Nephron progenitor cell (in vitro differentiated cells): ENCODE measurements around the gene ZNF652.

Source experiments
- DNase-seq: peaks from one replicate; pipeline ENCODE4 v3.0.0; 2021
- H3K27ac Mint-ChIP-seq: 2 replicates; pipeline ENCODE4 v1.8.0; 2021; ENCODE audit warnings: mild to moderate bottlenecking, moderate library complexity, mixed read lengths
- H3K27me3 Mint-ChIP-seq: 2 replicates; pipeline ENCODE4 v1.8.0; 2021; ENCODE audit warnings: mild to moderate bottlenecking, low read depth, mixed read lengths; ENCODE audit not compliant: poor library complexity
- H3K36me3 Mint-ChIP-seq: 2 replicates; pipeline ENCODE4 v1.8.0; 2021; ENCODE audit warnings: low read depth, mixed read lengths
- H3K4me1 Mint-ChIP-seq: 2 replicates; pipeline ENCODE4 v1.8.0; 2021; ENCODE audit warnings: mixed read lengths
- H3K4me3 Mint-ChIP-seq: 2 replicates; pipeline ENCODE4 v1.8.0; 2021; ENCODE audit warnings: mild to moderate bottlenecking, moderate library complexity, mixed read lengths
- H3K9me3 Mint-ChIP-seq: 2 replicates; pipeline ENCODE4 v1.8.0; 2021; ENCODE audit warnings: mild to moderate bottlenecking, moderate library complexity, mixed read lengths
- TF ChIP-seq, protein P1 (sequence below): fragments of 200-600 bp; sonication (generic); IDR thresholded peaks from 2 replicates; pipeline ENCODE4 v1.5.0; 2021; ENCODE audit warnings: antibody characterized with exemption

The ZNF652 gene

DNA sequence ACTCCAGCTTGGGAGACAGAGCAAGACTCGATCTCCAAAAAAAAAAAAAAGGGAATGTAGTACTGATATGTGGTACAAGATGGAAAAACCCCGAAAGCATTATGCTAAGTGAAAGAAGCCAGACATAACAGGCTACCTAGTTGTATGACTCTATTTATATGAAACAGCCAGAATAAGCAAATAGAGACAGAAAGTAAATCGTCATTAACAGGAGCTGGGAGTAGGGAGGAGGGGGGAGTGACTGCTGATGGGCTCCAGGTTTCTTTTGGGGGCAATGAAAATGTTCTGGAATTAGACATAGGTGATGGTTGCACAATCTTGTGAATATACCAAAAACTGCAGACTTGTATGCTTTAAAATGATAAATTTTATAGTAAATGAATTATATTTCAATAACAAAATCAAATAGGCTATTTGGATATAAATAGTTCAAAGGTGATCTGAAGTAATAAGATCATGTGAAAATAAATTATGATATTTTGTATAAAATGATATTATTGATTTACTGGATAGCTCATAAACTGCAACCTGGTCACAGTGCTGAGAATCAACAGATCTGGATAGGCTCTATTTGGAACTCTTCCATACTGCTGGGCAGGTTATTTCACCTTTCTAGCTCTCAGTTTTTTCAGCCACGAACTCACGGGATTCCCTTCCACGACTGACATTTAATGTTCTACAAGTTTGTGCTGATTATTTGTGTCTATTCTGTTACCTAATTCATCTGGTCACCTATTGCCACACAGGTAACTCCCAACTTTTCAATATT is 27.1 kb downstream of the ZNF652 start:
- Mint-ChIP-seq H3K4me1 (peaks cover 20% of the 10 kb centered on the region), H3K27ac (no peak overlapping the region), H3K9me3 (no peaks in the 10 kb centered on the region), H3K4me3 (no peak overlapping the region), H3K36me3 (peaks cover 13% of the 10 kb centered on the region), H3K27me3 (no peaks in the 10 kb centered on the region)
- TF ChIP-seq, protein P1, sequence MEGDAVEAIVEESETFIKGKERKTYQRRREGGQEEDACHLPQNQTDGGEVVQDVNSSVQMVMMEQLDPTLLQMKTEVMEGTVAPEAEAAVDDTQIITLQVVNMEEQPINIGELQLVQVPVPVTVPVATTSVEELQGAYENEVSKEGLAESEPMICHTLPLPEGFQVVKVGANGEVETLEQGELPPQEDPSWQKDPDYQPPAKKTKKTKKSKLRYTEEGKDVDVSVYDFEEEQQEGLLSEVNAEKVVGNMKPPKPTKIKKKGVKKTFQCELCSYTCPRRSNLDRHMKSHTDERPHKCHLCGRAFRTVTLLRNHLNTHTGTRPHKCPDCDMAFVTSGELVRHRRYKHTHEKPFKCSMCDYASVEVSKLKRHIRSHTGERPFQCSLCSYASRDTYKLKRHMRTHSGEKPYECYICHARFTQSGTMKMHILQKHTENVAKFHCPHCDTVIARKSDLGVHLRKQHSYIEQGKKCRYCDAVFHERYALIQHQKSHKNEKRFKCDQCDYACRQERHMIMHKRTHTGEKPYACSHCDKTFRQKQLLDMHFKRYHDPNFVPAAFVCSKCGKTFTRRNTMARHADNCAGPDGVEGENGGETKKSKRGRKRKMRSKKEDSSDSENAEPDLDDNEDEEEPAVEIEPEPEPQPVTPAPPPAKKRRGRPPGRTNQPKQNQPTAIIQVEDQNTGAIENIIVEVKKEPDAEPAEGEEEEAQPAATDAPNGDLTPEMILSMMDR = no peak
- no peak for DNase-seq

- H3K27ac Mint-ChIP-seq = no peak overlapping the region
- no peaks in the 10 kb centered on the region for H3K9me3 Mint-ChIP-seq
- H3K4me1 Mint-ChIP-seq = peaks cover 11% of the 10 kb centered on the region
- no peak overlapping the region for H3K4me3 Mint-ChIP-seq
- peaks cover 13% of the 10 kb centered on the region for H3K36me3 Mint-ChIP-seq
- TF ChIP-seq, protein P1 = no peak
- DNase-seq = no peak
- no peaks in the 10 kb centered on the region for H3K27me3 Mint-ChIP-seq
Observed at GRCh38 chr17:49333804-49334203, 28.2 kb downstream of the ZNF652 start.

DNA sequence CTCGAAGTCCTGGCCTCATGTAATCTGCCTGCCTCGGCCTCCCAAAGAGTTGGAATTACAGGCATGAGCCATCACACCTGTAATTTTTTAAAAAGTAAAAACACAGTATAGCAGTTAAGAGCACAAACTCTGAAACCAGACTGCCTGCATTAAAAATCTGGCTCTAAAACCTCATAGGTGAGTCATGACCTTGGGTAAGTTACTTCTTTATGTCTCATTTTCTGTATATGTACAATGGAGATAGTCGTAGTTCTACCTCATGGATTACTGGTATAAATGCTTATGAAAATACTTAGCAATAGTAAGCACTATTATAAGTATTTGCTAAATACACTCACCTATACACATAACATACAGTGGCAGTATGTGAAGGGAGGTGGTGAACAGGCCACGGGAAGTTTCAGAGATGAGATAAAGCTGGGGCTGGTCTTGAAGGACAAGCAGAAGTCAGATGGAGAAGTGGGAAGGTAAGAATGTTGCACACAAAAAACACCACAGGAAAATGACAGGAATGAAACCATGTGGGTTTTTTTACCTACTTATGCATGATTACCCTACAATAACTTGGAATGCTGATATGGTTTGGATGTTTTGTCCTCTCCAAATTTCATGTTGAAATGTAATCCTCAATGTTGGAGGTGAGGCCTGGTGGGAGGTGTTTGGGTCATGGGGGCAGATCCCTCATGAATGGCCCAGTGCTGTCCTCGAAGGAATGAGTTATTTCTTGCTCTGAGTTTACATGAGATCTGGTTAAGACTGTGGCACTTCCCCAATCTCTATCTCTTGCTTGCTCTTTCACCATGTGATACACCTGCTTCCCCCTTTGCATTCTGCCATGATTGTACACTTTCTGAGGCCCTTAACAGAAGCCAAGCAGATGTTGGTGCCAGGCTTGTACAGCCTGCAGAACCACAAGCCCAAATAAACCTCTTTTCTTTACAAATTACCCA is 33.9 kb downstream of the ZNF652 start:
- Mint-ChIP-seq H3K27me3 (no peaks in the 10 kb centered on the region), H3K4me1 (peaks cover 10% of the 10 kb centered on the region), H3K4me3 (no peak overlapping the region), H3K27ac (peak overlapping the region; percentile 80), H3K36me3 (peaks cover 12% of the 10 kb centered on the region), H3K9me3 (no peaks in the 10 kb centered on the region)
- TF ChIP-seq, protein P1 = no peak
- DNase-seq = no peak

DNA sequence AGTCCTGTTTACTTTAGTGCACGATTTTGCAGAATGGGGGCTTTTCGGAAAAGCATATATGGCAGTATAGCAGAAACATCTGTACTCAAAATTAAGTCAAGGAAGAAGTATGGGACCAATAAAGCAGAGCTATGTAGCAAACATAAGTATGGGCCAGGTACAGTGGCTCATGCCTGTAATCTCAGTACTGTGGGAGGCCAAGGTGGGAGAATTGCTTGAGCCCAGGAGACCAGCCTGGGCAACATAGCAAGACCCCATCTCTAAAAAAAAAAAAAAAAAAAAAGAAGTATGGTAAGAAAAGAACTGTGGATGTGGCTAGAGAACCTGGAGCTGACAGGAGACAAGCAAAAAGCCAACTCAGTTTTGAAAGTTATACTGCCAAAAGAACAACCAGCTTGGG is 36.1 kb downstream of the ZNF652 start:
- Mint-ChIP-seq H3K9me3 (no peaks in the 10 kb centered on the region), H3K36me3 (peaks cover 10% of the 10 kb centered on the region), H3K27me3 (no peaks in the 10 kb centered on the region), H3K4me3 (no peak overlapping the region), H3K4me1 (peaks cover 10% of the 10 kb centered on the region), H3K27ac (no peak overlapping the region)
- TF ChIP-seq, protein P1 = no peak
- no peak for DNase-seq

GRCh38 chr17:49318435-49318965 is 43.5 kb downstream of the ZNF652 start:
- no peak overlapping the region for H3K4me3 Mint-ChIP-seq
- peaks cover 18% of the 10 kb centered on the region for H3K4me1 Mint-ChIP-seq
- H3K9me3 Mint-ChIP-seq = no peaks in the 10 kb centered on the region
- H3K27ac Mint-ChIP-seq = no peak overlapping the region
- peaks cover 3% of the 10 kb centered on the region for H3K27me3 Mint-ChIP-seq
- peaks cover 13% of the 10 kb centered on the region for H3K36me3 Mint-ChIP-seq
- DNase-seq = no peak
- TF ChIP-seq, protein P1 = no peak
